DOHH2 (cell line): ENCODE results near the gene MLC1.

Source experiments
- EZH2phosphoT487 ChIP-seq: fragments of 200-600 bp; sonication (generic); IDR thresholded peaks from 2 replicates; pipeline ENCODE4 v1.6.1; 2017; ENCODE audit warnings: borderline replicate concordance, mild to moderate bottlenecking, antibody characterized with exemption, low read length, moderate library complexity, mixed read lengths
- TF ChIP-seq, protein P1 (sequence below): fragments of 200-600 bp; sonication (generic); IDR thresholded peaks from one replicate; pipeline ENCODE4 v1.5.1; 2014; ENCODE audit warnings: antibody characterized with exemption, mild to moderate bottlenecking, low read depth, low read length; ENCODE audit not compliant: poor library complexity, severe bottlenecking

DNA sequence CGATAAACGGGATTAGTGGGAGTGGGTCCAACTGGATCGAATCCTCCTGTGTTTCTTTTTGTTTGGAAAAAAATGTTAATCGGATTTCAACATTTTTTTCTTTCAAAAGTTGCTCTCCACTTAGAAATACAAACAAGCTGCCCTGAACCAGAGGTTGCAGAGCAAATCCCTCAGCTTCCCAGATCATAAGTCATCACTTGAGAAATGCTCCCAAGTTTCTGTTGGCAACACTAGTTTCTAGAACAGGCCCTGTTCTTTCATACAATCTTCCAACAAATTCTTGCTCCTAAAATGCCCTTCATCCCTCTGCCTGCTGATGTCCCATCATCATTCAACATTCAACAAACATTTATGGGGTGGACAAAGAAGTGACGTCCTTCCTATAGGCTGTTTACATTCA lies 1.3 kb upstream of the MLC1 start:
- TF ChIP-seq, protein P1, sequence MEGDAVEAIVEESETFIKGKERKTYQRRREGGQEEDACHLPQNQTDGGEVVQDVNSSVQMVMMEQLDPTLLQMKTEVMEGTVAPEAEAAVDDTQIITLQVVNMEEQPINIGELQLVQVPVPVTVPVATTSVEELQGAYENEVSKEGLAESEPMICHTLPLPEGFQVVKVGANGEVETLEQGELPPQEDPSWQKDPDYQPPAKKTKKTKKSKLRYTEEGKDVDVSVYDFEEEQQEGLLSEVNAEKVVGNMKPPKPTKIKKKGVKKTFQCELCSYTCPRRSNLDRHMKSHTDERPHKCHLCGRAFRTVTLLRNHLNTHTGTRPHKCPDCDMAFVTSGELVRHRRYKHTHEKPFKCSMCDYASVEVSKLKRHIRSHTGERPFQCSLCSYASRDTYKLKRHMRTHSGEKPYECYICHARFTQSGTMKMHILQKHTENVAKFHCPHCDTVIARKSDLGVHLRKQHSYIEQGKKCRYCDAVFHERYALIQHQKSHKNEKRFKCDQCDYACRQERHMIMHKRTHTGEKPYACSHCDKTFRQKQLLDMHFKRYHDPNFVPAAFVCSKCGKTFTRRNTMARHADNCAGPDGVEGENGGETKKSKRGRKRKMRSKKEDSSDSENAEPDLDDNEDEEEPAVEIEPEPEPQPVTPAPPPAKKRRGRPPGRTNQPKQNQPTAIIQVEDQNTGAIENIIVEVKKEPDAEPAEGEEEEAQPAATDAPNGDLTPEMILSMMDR, result no peak
- TF ChIP-seq EZH2phosphoT487, result no peak
